PC-3 (cell line): ENCODE results near the gene USP27X. TPM values are rescaled to one million over a fixed set of nuclear protein-coding genes. Genes with fewer than 3 reads are reported as not detected.

Experiments used
- ATAC-seq: fragments of 200-7000 bp; cut with Tn5 transposase; 2 replicates; pipeline ENCODE4 v1.9.1; 2020; ENCODE audit warnings: mild to moderate bottlenecking, moderate library complexity
- BruUV-seq: library from RNA; stranded (reverse); fragments of 400-500 nt; replicated peaks from 2 replicates; lab custom pipeline; 2021; lab: Mats Ljungman, UMichigan
- CTCF ChIA-PET: fragments of 300-600 bp; sonication (Branson Sonifier 250); formaldehyde crosslinking; loops from one replicate; lab custom pipeline; 2022; ENCODE audit warnings: antibody characterized with exemption; lab: Charles Lee
- POLR2A ChIA-PET: fragments of 300-600 bp; sonication (Branson Sonifier 250); formaldehyde crosslinking; loops from one replicate; lab custom pipeline; 2022; ENCODE audit warnings: antibody characterized with exemption; ENCODE audit not compliant: unreplicated experiment; lab: Charles Lee
- DNase-seq: peaks from one replicate; pipeline ENCODE4 v3.0.0-alpha.2; 2015
- H2AFZ ChIP-seq: fragments of 300-600 bp; sonication (generic); 2 replicates; pipeline ENCODE4 v1.6.0; 2016; ENCODE audit warnings: antibody characterized with exemption, low read length
- H3F3A ChIP-seq: fragments of 300-600 bp; sonication (generic); one replicate; pipeline ENCODE4 v1.6.0; 2017; ENCODE audit warnings: antibody characterized with exemption, low read length, control low read depth, mild to moderate bottlenecking; ENCODE audit not compliant: unreplicated experiment
- H3K27ac ChIP-seq: fragments of 300-600 bp; sonication (generic); 2 replicates; pipeline ENCODE4 v1.5.1; 2016; ENCODE audit warnings: mild to moderate bottlenecking, low read length
- H3K27me3 ChIP-seq: fragments of 300-600 bp; sonication (generic); 2 replicates; pipeline ENCODE4 v1.6.1; 2016; ENCODE audit warnings: low read length, mixed read lengths
- H3K36me3 ChIP-seq: fragments of 300-600 bp; sonication (generic); 2 replicates; pipeline ENCODE4 v1.6.1; 2016; ENCODE audit warnings: low read depth, mixed run types, low read length, mixed read lengths
- H3K4me1 ChIP-seq: fragments of 300-600 bp; sonication (generic); 2 replicates; pipeline ENCODE4 v1.5.1; 2016; ENCODE audit warnings: low read length; ENCODE audit not compliant: insufficient read depth
- H3K4me2 ChIP-seq: fragments of 300-600 bp; sonication (generic); 2 replicates; pipeline ENCODE4 v1.6.0; 2016; ENCODE audit warnings: low read length
- H3K4me3 ChIP-seq: fragments of 300-600 bp; sonication (generic); 2 replicates; pipeline ENCODE4 v1.5.1; 2016; ENCODE audit warnings: mild to moderate bottlenecking, low read length, mixed read lengths
- H3K79me2 ChIP-seq: fragments of 300-600 bp; sonication (generic); 2 replicates; pipeline ENCODE4 v1.6.1; 2017; ENCODE audit warnings: low read length, mixed read lengths
- H3K9ac ChIP-seq: fragments of 300-600 bp; sonication (generic); 2 replicates; pipeline ENCODE4 v1.6.0; 2016; ENCODE audit warnings: mild to moderate bottlenecking, low read length
- H3K9me2 ChIP-seq: fragments of 300-600 bp; sonication (generic); replicated peaks from 2 replicates; pipeline ENCODE4 v1.6.1; 2016; ENCODE audit warnings: mixed run types, low read length, mixed read lengths
- H3K9me3 ChIP-seq: fragments of 300-600 bp; sonication (generic); 2 replicates; pipeline ENCODE4 v1.6.1; 2016; ENCODE audit warnings: low read length, mixed read lengths
- H4K20me1 ChIP-seq: fragments of 300-600 bp; sonication (generic); 2 replicates; pipeline ENCODE4 v1.6.1; 2016; ENCODE audit warnings: low read length, mixed read lengths
- CTCF ChIP-seq: fragments of 300-600 bp; sonication (generic); conservative IDR thresholded peaks from 2 replicates; pipeline ENCODE4 v1.5.1; 2017; ENCODE audit warnings: antibody characterized with exemption, low read depth, mild to moderate bottlenecking, low read length
- EZH2 ChIP-seq: fragments of 300-600 bp; sonication (generic); IDR thresholded peaks from one replicate; pipeline ENCODE4 v1.6.1; 2017; ENCODE audit warnings: antibody characterized with exemption, mild to moderate bottlenecking, low read length; ENCODE audit not compliant: unreplicated experiment
- EZH2phosphoT487 ChIP-seq: fragments of 300-600 bp; sonication (generic); IDR thresholded peaks from 2 replicates; pipeline ENCODE4 v1.6.1; 2018; ENCODE audit warnings: mild to moderate bottlenecking, antibody characterized with exemption, low read length, borderline replicate concordance
- intact Hi-C: fragments of 100-400 bp; cut with micrococcal nuclease; formaldehyde crosslinking; loops from 2 replicates; pipeline ENCODE4 v1.9.0; 2023
- total RNA-seq: library from RNA; depleted of rRNA; stranded (reverse); fragments of >200 nt; gene quantifications from 2 replicates; pipeline ENCODE4 v1.2.3, GENCODE V29; 2014; rRNA removed

The USP27X gene
- total RNA-seq, 1 experiment from 2014 or later: 0.62 TPM

GRCh38 chrX:49925176-49925575, 45.9 kb downstream of the USP27X start:
- Histone ChIP-seq H3K9me2 (no peaks in the 10 kb centered on the region), H4K20me1 (no peaks in the 10 kb centered on the region), H3K79me2 (0 out of 2 replicates have a peak, but pooled peaks cover 5% of the 10 kb centered on the region), H3K9ac (no peak overlapping the region), H3K4me1 (peaks cover 6% of the 10 kb centered on the region), H3K27me3 (no peaks in the 10 kb centered on the region), H3K4me3 (no peak overlapping the region), H3K36me3 (0 out of 2 replicates have a peak, but pooled peaks cover 4% of the 10 kb centered on the region), H2AFZ (no peak overlapping the region), H3K27ac (no peak overlapping the region), H3F3A (no peaks in the 10 kb centered on the region), H3K4me2 (no peak overlapping the region), H3K9me3 (no peaks in the 10 kb centered on the region)
- ChIA-PET POLR2A (interaction anchor here (0.6 kb wide), 1 partner anchor 150 kb away, joined by 5 read pairs; no protein-coding TSS in a partner anchor), CTCF (no interaction called here)
- no peak for DNase-seq
- no TSS peak for BruUV-seq
- TF ChIP-seq EZH2phosphoT487 (no peak), CTCF (no peak), EZH2 (no peak)
- ATAC-seq: no peak
- intact Hi-C loops: no loop called here

GRCh38 chrX:49930039-49930438, 50.8 kb downstream of the USP27X start:
- no peak for TF ChIP-seq EZH2phosphoT487
- no peak for TF ChIP-seq CTCF
- TF ChIP-seq EZH2: no peak
- no peak for DNase-seq
- no peak overlapping the region for H3K9ac ChIP-seq
- ATAC-seq: no peak
- H3K4me3 ChIP-seq: no peak overlapping the region
- no peaks in the 10 kb centered on the region for H3F3A ChIP-seq
- intact Hi-C loops: no loop called here
- H2AFZ ChIP-seq: no peak overlapping the region
- H3K79me2 ChIP-seq: no peaks in the 10 kb centered on the region
- H3K4me2 ChIP-seq: no peak overlapping the region
- H3K9me3 ChIP-seq: no peaks in the 10 kb centered on the region
- no peaks in the 10 kb centered on the region for H4K20me1 ChIP-seq
- peaks cover 19% of the 10 kb centered on the region for H3K4me1 ChIP-seq
- H3K27me3 ChIP-seq: no peaks in the 10 kb centered on the region
- no peaks in the 10 kb centered on the region for H3K9me2 ChIP-seq
- H3K36me3 ChIP-seq: 0 out of 2 replicates have a peak, but pooled peaks cover 4% of the 10 kb centered on the region
- no peak overlapping the region for H3K27ac ChIP-seq
- ChIA-PET POLR2A (no interaction called here), CTCF (no interaction called here)
- BruUV-seq: no TSS peak

Other genes with a start within 250 kb of the USP27X start
- gene PAGE1, start 183.5 kb upstream of the USP27X start, total RNA-seq: 1.7 and 4.5 TPM in 2 replicates
- gene PAGE4, start 50.2 kb upstream of the USP27X start, total RNA-seq: not detected in 2 replicates
- gene CLCN5, start 43.1 kb downstream of the USP27X start, total RNA-seq: 2.8 and 5.9 TPM in 2 replicates